ENCODE data around the gene ZNRD2. TPM values are rescaled to one million over a fixed set of nuclear protein-coding genes. Genes with fewer than 3 reads are reported as not detected.

The ZNRD2 gene
- total and polyA plus RNA-seq, 10 of the 15 experiments (the other 5 are each of a cell fraction or from before 2014, with no cell fraction given), result 7.9 to 111 (median 55.4) TPM

DNA sequence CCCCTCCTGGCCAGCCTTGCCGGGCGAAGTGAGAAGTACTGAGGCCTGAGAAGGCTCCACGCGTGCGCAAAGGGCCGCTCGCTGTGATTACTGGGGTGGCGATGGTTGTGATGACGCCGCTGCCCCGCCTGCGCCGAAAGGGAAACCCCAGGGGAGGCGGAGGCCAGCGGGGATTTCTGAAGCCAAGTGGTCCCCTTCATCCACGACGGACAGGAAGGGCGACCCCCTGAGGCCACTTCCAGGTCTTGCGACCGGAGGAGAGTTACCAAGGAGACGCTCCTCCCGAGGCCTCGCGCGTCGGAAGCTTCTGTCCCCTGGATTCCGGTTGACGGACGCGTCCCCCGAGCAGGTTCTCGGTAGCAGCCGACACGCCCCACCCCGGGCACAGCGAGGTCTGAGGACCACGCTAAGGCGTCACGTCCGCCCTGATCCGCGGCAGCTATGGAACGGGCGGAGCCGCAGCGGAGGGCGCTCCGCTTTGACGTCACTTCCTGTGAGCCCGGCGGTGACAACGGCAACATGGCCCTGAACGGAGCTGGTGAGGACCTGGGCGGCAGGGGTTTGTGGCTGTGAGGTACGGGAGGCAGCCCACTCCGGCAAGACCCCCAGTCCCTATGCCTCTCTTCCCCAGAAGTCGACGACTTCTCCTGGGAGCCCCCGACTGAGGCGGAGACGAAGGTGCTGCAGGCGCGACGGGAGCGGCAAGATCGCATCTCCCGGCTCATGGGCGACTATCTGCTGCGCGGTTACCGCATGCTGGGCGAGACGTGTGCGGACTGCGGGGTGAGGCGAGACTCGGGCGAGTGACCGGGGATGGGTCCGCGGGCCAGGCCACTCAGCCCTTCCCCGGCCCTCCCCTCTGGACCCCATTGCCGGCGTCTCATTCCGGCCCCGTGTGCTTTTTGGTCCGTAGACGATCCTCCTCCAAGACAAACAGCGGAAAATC, at the start of gene ZNRD2 (continued):
- TF ChIP-seq EP300 (IDR thresholded peaks at IDR 0.05; ENCODE audit: borderline replicate concordance in 1 of 2, control insufficient read depth in 1 of 2, low read depth in 2 of 2, low read length in 2 of 2) (peak in 1 of 2 experiments; percentile 22; a peak in 2 of 4 replicates), YY1 (IDR thresholded peaks at IDR 0.05; ENCODE audit: low read depth, low read length) (peak; percentile 95), CREM (IDR thresholded peaks at IDR 0.05; ENCODE audit: low read depth) (peak; percentile 99), EGR1 (IDR thresholded peaks at IDR 0.05; ENCODE audit: borderline replicate concordance in 1 of 2, low read depth in 2 of 2, low read length in 2 of 2) (peak in 1 of 2 experiments; percentile 18; a peak in 2 of 3 replicates), JUNB (IDR thresholded peaks at IDR 0.05) (peak; percentile 24; the same call in 1 of the 2 replicates), RAD51 (IDR thresholded peaks at IDR 0.05) (no peak), SIX5 (IDR thresholded peaks at IDR 0.05; ENCODE audit: low read depth, low read length, severe bottlenecking) (peak; percentile 77), HDGF (IDR thresholded peaks at IDR 0.05) (peak; percentile 97), NRF1 (conservative IDR thresholded peaks at IDR 0.05; ENCODE audit: low read depth, low read length) (peak; percentile 78), LARP7 (IDR thresholded peaks at IDR 0.05) (peak; percentile 65), FOXM1 (IDR thresholded peaks at IDR 0.05; ENCODE audit: low read depth, low read length) (no peak), RELA (IDR thresholded peaks at IDR 0.05; ENCODE audit: borderline replicate concordance, partially characterized antibody) (no peak), SMAD1 (IDR thresholded peaks at IDR 0.05; ENCODE audit: low read depth, partially characterized antibody) (peak; percentile 6), EZH2 (IDR thresholded peaks at IDR 0.05; ENCODE audit: borderline replicate concordance, control insufficient read depth, low read depth, low read length) (no peak), MXI1 (IDR thresholded peaks at IDR 0.05; ENCODE audit: low read depth, low read length) (peak; percentile 94), BHLHE40 (IDR thresholded peaks at IDR 0.05; ENCODE audit: borderline replicate concordance in 1 of 2, low read depth in 2 of 2, low read length in 1 of 2) (peak; percentile 65 to 66; a peak in 3 of 4 replicates), MEF2B (IDR thresholded peaks at IDR 0.05; ENCODE audit: partially characterized antibody, poor library complexity, severe bottlenecking) (peak; percentile 95), KLF5 (IDR thresholded peaks at IDR 0.05; ENCODE audit: partially characterized antibody) (peak; percentile 66), RAD21 (IDR thresholded peaks at IDR 0.05; ENCODE audit: insufficient read depth, low read depth, low read length) (peak; percentile 55), POLR2AphosphoS5 (IDR thresholded peaks at IDR 0.05; ENCODE audit: low read length) (peak; percentile 90)
- TF ChIP-seq, protein P1, sequence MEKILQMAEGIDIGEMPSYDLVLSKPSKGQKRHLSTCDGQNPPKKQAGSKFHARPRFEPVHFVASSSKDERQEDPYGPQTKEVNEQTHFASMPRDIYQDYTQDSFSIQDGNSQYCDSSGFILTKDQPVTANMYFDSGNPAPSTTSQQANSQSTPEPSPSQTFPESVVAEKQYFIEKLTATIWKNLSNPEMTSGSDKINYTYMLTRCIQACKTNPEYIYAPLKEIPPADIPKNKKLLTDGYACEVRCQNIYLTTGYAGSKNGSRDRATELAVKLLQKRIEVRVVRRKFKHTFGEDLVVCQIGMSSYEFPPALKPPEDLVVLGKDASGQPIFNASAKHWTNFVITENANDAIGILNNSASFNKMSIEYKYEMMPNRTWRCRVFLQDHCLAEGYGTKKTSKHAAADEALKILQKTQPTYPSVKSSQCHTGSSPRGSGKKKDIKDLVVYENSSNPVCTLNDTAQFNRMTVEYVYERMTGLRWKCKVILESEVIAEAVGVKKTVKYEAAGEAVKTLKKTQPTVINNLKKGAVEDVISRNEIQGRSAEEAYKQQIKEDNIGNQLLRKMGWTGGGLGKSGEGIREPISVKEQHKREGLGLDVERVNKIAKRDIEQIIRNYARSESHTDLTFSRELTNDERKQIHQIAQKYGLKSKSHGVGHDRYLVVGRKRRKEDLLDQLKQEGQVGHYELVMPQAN (conservative IDR thresholded peaks at IDR 0.05), result peak; percentile 76; the same call in 1 of the 2 replicates
- TF ChIP-seq, protein P2, sequence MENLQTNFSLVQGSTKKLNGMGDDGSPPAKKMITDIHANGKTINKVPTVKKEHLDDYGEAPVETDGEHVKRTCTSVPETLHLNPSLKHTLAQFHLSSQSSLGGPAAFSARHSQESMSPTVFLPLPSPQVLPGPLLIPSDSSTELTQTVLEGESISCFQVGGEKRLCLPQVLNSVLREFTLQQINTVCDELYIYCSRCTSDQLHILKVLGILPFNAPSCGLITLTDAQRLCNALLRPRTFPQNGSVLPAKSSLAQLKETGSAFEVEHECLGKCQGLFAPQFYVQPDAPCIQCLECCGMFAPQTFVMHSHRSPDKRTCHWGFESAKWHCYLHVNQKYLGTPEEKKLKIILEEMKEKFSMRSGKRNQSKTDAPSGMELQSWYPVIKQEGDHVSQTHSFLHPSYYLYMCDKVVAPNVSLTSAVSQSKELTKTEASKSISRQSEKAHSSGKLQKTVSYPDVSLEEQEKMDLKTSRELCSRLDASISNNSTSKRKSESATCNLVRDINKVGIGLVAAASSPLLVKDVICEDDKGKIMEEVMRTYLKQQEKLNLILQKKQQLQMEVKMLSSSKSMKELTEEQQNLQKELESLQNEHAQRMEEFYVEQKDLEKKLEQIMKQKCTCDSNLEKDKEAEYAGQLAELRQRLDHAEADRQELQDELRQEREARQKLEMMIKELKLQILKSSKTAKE (IDR thresholded peaks at IDR 0.05; ENCODE audit: low read depth, poor library complexity, severe bottlenecking), result peak; percentile 64
